Right ventricle myocardium superior (tissue), 1 donor: Measurements from ENCODE around the gene GSTO2. TPM values are rescaled to one million over a fixed set of nuclear protein-coding genes. Genes with fewer than 3 reads are reported as not detected.

Source experiments
- ATAC-seq: fragments of 200-7000 bp; cut with Tn5 transposase; one replicate; pipeline ENCODE4 v1.9.1; 2020; ENCODE audit warnings: mild to moderate bottlenecking; ENCODE audit not compliant: poor library complexity
- DNase-seq: peaks from one replicate; pipeline ENCODE4 v3.0.0-alpha.2; 2020
- intact Hi-C: fragments of 100-400 bp; cut with DNase I; formaldehyde crosslinking; loops from one replicate; pipeline ENCODE4 v1.11.2; 2022
- total RNA-seq: library from RNA; stranded (reverse); fragmentation: NEBNext Ultra II Directional; extraction: Animal tissue kit (Norgen Biotek cat#: 25700); gene quantifications from one replicate; pipeline ENCODE4 v1.2.1, GENCODE V29; 2021
- donor health status: DM: no; HTN: yes; CAD: no; lungs with severe emphysema.

The GSTO2 gene
- total RNA-seq, 1 donor from 2014 or later, result 1.0 TPM

GRCh38 chr10:104301907-104302690 lies 33.1 kb downstream of the GSTO2 start:
- intact Hi-C loops, result loop anchor here (5.0 kb wide), 1 partner anchor 35 kb away; the partner anchor contains the start of gene ITPRIP
- DNase-seq (no peak), ATAC-seq (no peak)

GRCh38 chr10:104303594-104304355 lies 34.8 kb downstream of the GSTO2 start:
- intact Hi-C loops, result loop anchor here (5.0 kb wide), 1 partner anchor 34 kb away; the partner anchor contains the start of gene ITPRIP
- DNase-seq (no peak), ATAC-seq (no peak)

- no peak for ATAC-seq
- DNase-seq, result no peak
- intact Hi-C loops, result loop anchor here (5.0 kb wide), 1 partner anchor 33 kb away; the partner anchor contains the start of gene ITPRIP
Measured at GRCh38 chr10:104304356-104304745, 35.4 kb downstream of the GSTO2 start.

GRCh38 chr10:104304927-104305326 lies 35.9 kb downstream of the GSTO2 start:
- intact Hi-C loops, result loop anchor here (5.0 kb wide), 1 partner anchor 32 kb away; the partner anchor contains the start of gene ITPRIP
- ATAC-seq (peak; percentile 51), DNase-seq (no peak)

- intact Hi-C loops, result no loop called here
Measured at GRCh38 chr10:104306897-104307296, 37.9 kb downstream of the GSTO2 start.

GRCh38 chr10:104307576-104308438 lies 38.8 kb downstream of the GSTO2 start:
- DNase-seq (no peak), ATAC-seq (no peak)
- intact Hi-C loops, result no loop called here

More at GRCh38 chr10:104306897-104307296, 37.9 kb downstream of the GSTO2 start:
- DNase-seq, result no peak
- no peak for ATAC-seq

- intact Hi-C loops, result no loop called here
Measured at GRCh38 chr10:104308439-104308903, 39.5 kb downstream of the GSTO2 start.

GRCh38 chr10:104309980-104310978 lies 41.3 kb downstream of the GSTO2 start:
- intact Hi-C loops, result no loop called here
- peak; percentile 84 for DNase-seq
- ATAC-seq, result peak; percentile 86

More at GRCh38 chr10:104308439-104308903, 39.5 kb downstream of the GSTO2 start:
- DNase-seq, result no peak
- ATAC-seq, result no peak

- intact Hi-C loops, result no loop called here
- no peak for DNase-seq
- ATAC-seq, result no peak
Measured at GRCh38 chr10:104311184-104311720, 42.3 kb downstream of the GSTO2 start.

- ATAC-seq (no peak), DNase-seq (no peak)
- intact Hi-C loops, result no loop called here
Measured at GRCh38 chr10:104314591-104315485, 45.9 kb downstream of the GSTO2 start.

GRCh38 chr10:104315486-104315921 lies 46.5 kb downstream of the GSTO2 start:
- intact Hi-C loops, result no loop called here
- no peak for DNase-seq
- ATAC-seq, result no peak

- intact Hi-C loops, result no loop called here
- ATAC-seq (no peak), DNase-seq (no peak)
Measured at GRCh38 chr10:104316321-104317099, 47.5 kb downstream of the GSTO2 start.

- no peak for DNase-seq
- no peak for ATAC-seq
- intact Hi-C loops, result no loop called here
Measured at GRCh38 chr10:104317269-104317710, 48.3 kb downstream of the GSTO2 start.

- intact Hi-C loops, result no loop called here
- no peak for DNase-seq
- no peak for ATAC-seq
Measured at GRCh38 chr10:104317726-104318299, 48.8 kb downstream of the GSTO2 start.

GRCh38 chr10:104318326-104318725 lies 49.3 kb downstream of the GSTO2 start:
- no peak for DNase-seq
- no peak for ATAC-seq
- intact Hi-C loops, result no loop called here
